ENCODE measurements around the gene STIM2.

GRCh38 chr4:26899991-26900390 is 39.4 kb downstream of the STIM2 start:
- TF ChIP-seq POLR2A (IDR thresholded peaks at IDR 0.05) = no peak
- TF ChIP-seq CTCF (IDR thresholded peaks at IDR 0.05) = no peak

All from prostate gland (tissue), 2 donors.